GM23338 (cell line): Measurements from ENCODE around the gene DUSP6. TPM values are rescaled to one million over a fixed set of nuclear protein-coding genes. Genes with fewer than 3 reads are reported as not detected.

Experiments used
- ATAC-seq: fragments of 200-7000 bp; cut with Tn5 transposase; 3 replicates; pipeline ENCODE4 v1.9.1; 2020
- DNase-seq: peaks from one replicate; pipeline ENCODE4 v3.0.0-alpha.2; 2015; ENCODE audit warnings: low spot score
- H2AFZ ChIP-seq: fragments of 200-600 bp; sonication (generic); 2 replicates; pipeline ENCODE4 v1.8.0; 2016; ENCODE audit warnings: antibody characterized with exemption, mild to moderate bottlenecking, moderate library complexity
- H3F3A ChIP-seq: fragments of 200-600 bp; sonication (generic); replicated peaks from 2 replicates; pipeline ENCODE4 v1.8.0; 2017; ENCODE audit warnings: antibody characterized with exemption, mixed run types, low read depth
- H3K27ac ChIP-seq: fragments of 200-600 bp; sonication (generic); 2 replicates; pipeline ENCODE4 v1.6.1; 2016; ENCODE audit warnings: low read depth
- H3K27me3 ChIP-seq: fragments of 200-600 bp; sonication (generic); 2 replicates; pipeline ENCODE4 v1.8.0; 2016; ENCODE audit warnings: mild to moderate bottlenecking, mixed run types, moderate library complexity; ENCODE audit not compliant: insufficient read depth
- H3K36me3 ChIP-seq: fragments of 200-600 bp; sonication (generic); 2 replicates; pipeline ENCODE4 v1.8.0; 2016; ENCODE audit warnings: mild to moderate bottlenecking; ENCODE audit not compliant: insufficient read depth
- H3K4me1 ChIP-seq: fragments of 200-600 bp; sonication (generic); 2 replicates; pipeline ENCODE4 v1.8.0; 2016; ENCODE audit warnings: mild to moderate bottlenecking, moderate library complexity; ENCODE audit not compliant: insufficient read depth
- H3K4me2 ChIP-seq: fragments of 200-600 bp; sonication (generic); 2 replicates; pipeline ENCODE4 v1.7.1; 2017; ENCODE audit warnings: mixed run types
- H3K4me3 ChIP-seq: fragments of 200-600 bp; sonication (generic); 2 replicates; pipeline ENCODE4 v1.6.1; 2016; ENCODE audit warnings: mixed run types
- H3K79me2 ChIP-seq: fragments of 200-600 bp; sonication (generic); replicated peaks from 2 replicates; pipeline ENCODE4 v1.8.0; 2017; ENCODE audit warnings: mild to moderate bottlenecking; ENCODE audit not compliant: insufficient read depth
- H3K9me2 ChIP-seq: fragments of 200-600 bp; sonication (generic); 2 replicates; pipeline ENCODE4 v1.8.0; 2017; ENCODE audit not compliant: insufficient read depth
- H4K20me1 ChIP-seq: fragments of 200-600 bp; sonication (generic); replicated peaks from 2 replicates; pipeline ENCODE4 v1.8.0; 2017; ENCODE audit warnings: mild to moderate bottlenecking; ENCODE audit not compliant: insufficient read depth
- H3K27ac Mint-ChIP-seq: 2 replicates; pipeline ENCODE4 v1.8.0; 2020; ENCODE audit warnings: inconsistent platforms, mild to moderate bottlenecking, moderate library complexity, mixed read lengths
- H3K27me3 Mint-ChIP-seq: 3 replicates; pipeline ENCODE4 v1.8.0; 2022; ENCODE audit warnings: low read depth, mild to moderate bottlenecking, moderate library complexity, mixed read lengths, inconsistent platforms; ENCODE audit not compliant: insufficient read depth, poor library complexity
- H3K36me3 Mint-ChIP-seq: 3 replicates; pipeline ENCODE4 v1.8.0; 2021; ENCODE audit warnings: low read depth, mild to moderate bottlenecking, inconsistent platforms, moderate library complexity, mixed read lengths
- H3K4me1 Mint-ChIP-seq: 3 replicates; pipeline ENCODE4 v1.8.0; 2020; ENCODE audit warnings: mild to moderate bottlenecking, inconsistent platforms, mixed read lengths
- H3K4me3 Mint-ChIP-seq: 3 replicates; pipeline ENCODE4 v1.8.0; 2021; ENCODE audit warnings: moderate library complexity, mild to moderate bottlenecking, inconsistent platforms, mixed read lengths
- H3K9me3 Mint-ChIP-seq: 3 replicates; pipeline ENCODE4 v1.8.0; 2020; ENCODE audit warnings: moderate library complexity, mild to moderate bottlenecking, inconsistent platforms, mixed read lengths
- CREB1 ChIP-seq: fragments of 250-450 bp; sonication (Bioruptor Pico); IDR thresholded peaks from 2 replicates; pipeline ENCODE4 v1.5.0; 2020; ENCODE audit warnings: low read depth, mild to moderate bottlenecking, moderate library complexity
- CTCF ChIP-seq, 2 experiments: fragments of 200-600 bp in 1 of 2; sonication (generic) in 1 of 2; conservative IDR thresholded peaks; 2 replicates each; pipeline versions ENCODE4 v1.5.1 to v1.6.1; 2016 to 2017; ENCODE audit warnings: antibody characterized with exemption in 2 of 2, low read depth in 2 of 2, mild to moderate bottlenecking in 2 of 2, moderate library complexity in 1 of 2
- ETS1 ChIP-seq: IDR thresholded peaks from 2 replicates; pipeline ENCODE4 v1.6.1; 2016; ENCODE audit warnings: antibody characterized with exemption
- EZH2 ChIP-seq: fragments of 200-600 bp; sonication (generic); IDR thresholded peaks from one replicate; pipeline ENCODE4 v1.8.0; 2017; ENCODE audit warnings: antibody characterized with exemption, mild to moderate bottlenecking, low read depth; ENCODE audit not compliant: unreplicated experiment
- EZH2phosphoT487 ChIP-seq: fragments of 200-600 bp; sonication (generic); IDR thresholded peaks from one replicate; pipeline ENCODE4 v1.8.1; 2018; ENCODE audit warnings: antibody characterized with exemption; ENCODE audit not compliant: unreplicated experiment
- NANOG ChIP-seq: IDR thresholded peaks from 2 replicates; pipeline ENCODE4 v1.6.1; 2016; ENCODE audit warnings: antibody characterized with exemption, borderline replicate concordance
- POLR2AphosphoS5 ChIP-seq: IDR thresholded peaks from 2 replicates; pipeline ENCODE4 v1.6.1; 2016; ENCODE audit warnings: antibody characterized with exemption, low read depth
- STAT1 ChIP-seq: IDR thresholded peaks from one replicate; pipeline ENCODE4 v1.6.1; 2016; ENCODE audit warnings: antibody characterized with exemption; ENCODE audit not compliant: unreplicated experiment
- ZNF114 ChIP-seq: fragments of 250-450 bp; sonication (Bioruptor Pico); IDR thresholded peaks from 2 replicates; pipeline ENCODE4 v1.5.0; 2020; ENCODE audit warnings: mild to moderate bottlenecking, moderate library complexity
- ZNF331 ChIP-seq: fragments of 250-450 bp; sonication (Bioruptor Pico); IDR thresholded peaks from 2 replicates; pipeline ENCODE4 v1.5.0; 2020; ENCODE audit warnings: low read depth, mild to moderate bottlenecking, moderate library complexity
- polyA plus RNA-seq: library from polyadenylated mRNA; unstranded; fragments of >200 nt; fragmentation: Nextera tagmentation; extraction: Ambion mirVana; gene quantifications from 2 replicates; pipeline ENCODE4 v1.2.1, GENCODE V29; 2016
- total RNA-seq: library from RNA; depleted of rRNA; stranded (reverse); fragments of >200 nt; shearing (Covaris generic); gene quantifications from 2 replicates; pipeline ENCODE4 v1.2.3, GENCODE V29; 2014
- TF ChIP-seq, protein P1 (sequence below): IDR thresholded peaks from one replicate; pipeline ENCODE4 v1.6.1; 2018; ENCODE audit warnings: antibody characterized with exemption; ENCODE audit not compliant: unreplicated experiment

Gene DUSP6
- total and polyA plus RNA-seq, 2 experiments from 2014 or later, result 117 to 191 TPM

- Histone ChIP-seq H3K79me2 (no peaks in the 10 kb centered on the region), H3F3A (no peaks in the 10 kb centered on the region), H3K4me1 (no peaks in the 10 kb centered on the region), H3K27me3 (no peaks in the 10 kb centered on the region), H3K4me2 (no peak overlapping the region), H3K36me3 (no peaks in the 10 kb centered on the region), H2AFZ (no peak overlapping the region), H3K4me3 (no peak overlapping the region), H3K27ac (no peak overlapping the region), H4K20me1 (no peaks in the 10 kb centered on the region), H3K9me2 (peaks cover 10% of the 10 kb centered on the region; the same call in 1 of the 2 replicates)
- peaks cover 9% of the 10 kb centered on the region for H3K4me1 Mint-ChIP-seq
- DNase-seq, result no peak
- ATAC-seq, result no peak
- H3K27me3 Mint-ChIP-seq, result no peaks in the 10 kb centered on the region
- H3K4me3 Mint-ChIP-seq, result no peak overlapping the region
- H3K36me3 Mint-ChIP-seq, result no peaks in the 10 kb centered on the region
- H3K27ac Mint-ChIP-seq, result no peak overlapping the region
- TF ChIP-seq ZNF331 (CRISPR knock-in tag) (no peak), EZH2 (no peak), ETS1 (no peak), ZNF114 (CRISPR knock-in tag) (no peak), STAT1 (no peak), POLR2AphosphoS5 (no peak), NANOG (no peak), CTCF (conservative IDR thresholded peaks at IDR 0.05; ENCODE audit: low read depth in 2 of 2) (no peak), EZH2phosphoT487 (no peak), CREB1 (CRISPR knock-in tag) (no peak)
- TF ChIP-seq, protein P1, sequence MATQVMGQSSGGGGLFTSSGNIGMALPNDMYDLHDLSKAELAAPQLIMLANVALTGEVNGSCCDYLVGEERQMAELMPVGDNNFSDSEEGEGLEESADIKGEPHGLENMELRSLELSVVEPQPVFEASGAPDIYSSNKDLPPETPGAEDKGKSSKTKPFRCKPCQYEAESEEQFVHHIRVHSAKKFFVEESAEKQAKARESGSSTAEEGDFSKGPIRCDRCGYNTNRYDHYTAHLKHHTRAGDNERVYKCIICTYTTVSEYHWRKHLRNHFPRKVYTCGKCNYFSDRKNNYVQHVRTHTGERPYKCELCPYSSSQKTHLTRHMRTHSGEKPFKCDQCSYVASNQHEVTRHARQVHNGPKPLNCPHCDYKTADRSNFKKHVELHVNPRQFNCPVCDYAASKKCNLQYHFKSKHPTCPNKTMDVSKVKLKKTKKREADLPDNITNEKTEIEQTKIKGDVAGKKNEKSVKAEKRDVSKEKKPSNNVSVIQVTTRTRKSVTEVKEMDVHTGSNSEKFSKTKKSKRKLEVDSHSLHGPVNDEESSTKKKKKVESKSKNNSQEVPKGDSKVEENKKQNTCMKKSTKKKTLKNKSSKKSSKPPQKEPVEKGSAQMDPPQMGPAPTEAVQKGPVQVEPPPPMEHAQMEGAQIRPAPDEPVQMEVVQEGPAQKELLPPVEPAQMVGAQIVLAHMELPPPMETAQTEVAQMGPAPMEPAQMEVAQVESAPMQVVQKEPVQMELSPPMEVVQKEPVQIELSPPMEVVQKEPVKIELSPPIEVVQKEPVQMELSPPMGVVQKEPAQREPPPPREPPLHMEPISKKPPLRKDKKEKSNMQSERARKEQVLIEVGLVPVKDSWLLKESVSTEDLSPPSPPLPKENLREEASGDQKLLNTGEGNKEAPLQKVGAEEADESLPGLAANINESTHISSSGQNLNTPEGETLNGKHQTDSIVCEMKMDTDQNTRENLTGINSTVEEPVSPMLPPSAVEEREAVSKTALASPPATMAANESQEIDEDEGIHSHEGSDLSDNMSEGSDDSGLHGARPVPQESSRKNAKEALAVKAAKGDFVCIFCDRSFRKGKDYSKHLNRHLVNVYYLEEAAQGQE, result no peak
- H3K9me3 Mint-ChIP-seq, result no peaks in the 10 kb centered on the region; the same call in 2 of the 3 replicates
These were observed 48.1 kb upstream of the DUSP6 start for GRCh38 chr12:89400415-89400814.
